ACC112 (cell line): ENCODE data around the gene FUT6.
"Not testable (repeated sequence)": the region's sequence is repeated elsewhere in the genome, so short reads cannot be mapped to it uniquely, and the experiment has no call there.

ENCODE experiments used
- H2AFZ ChIP-seq: fragments of 200-600 bp; sonication (generic); one replicate; pipeline ENCODE4 v1.6.0; 2017; ENCODE audit warnings: antibody characterized with exemption, low read length; ENCODE audit not compliant: unreplicated experiment
- H3K27ac ChIP-seq: fragments of 200-600 bp; sonication (generic); 2 replicates; pipeline ENCODE4 v1.5.1; 2014; ENCODE audit warnings: low read depth, mild to moderate bottlenecking, antibody characterized with exemption, low read length, moderate library complexity
- H3K27me3 ChIP-seq: fragments of 200-600 bp; sonication (generic); 2 replicates; pipeline ENCODE4 v1.6.1; 2014; ENCODE audit warnings: mild to moderate bottlenecking, antibody characterized with exemption, low read length, moderate library complexity, mixed read lengths; ENCODE audit not compliant: insufficient read depth
- H3K36me3 ChIP-seq: fragments of 200-600 bp; sonication (generic); 2 replicates; pipeline ENCODE4 v1.6.1; 2016; ENCODE audit warnings: mild to moderate bottlenecking, antibody characterized with exemption, low read length, moderate library complexity, mixed read lengths; ENCODE audit not compliant: insufficient read depth
- H3K4me1 ChIP-seq: fragments of 200-600 bp; sonication (generic); one replicate; pipeline ENCODE4 v1.6.1; 2016; ENCODE audit warnings: low read length, mixed read lengths; ENCODE audit not compliant: insufficient read depth, unreplicated experiment, control insufficient read depth
- H3K4me3 ChIP-seq: fragments of 200-600 bp; sonication (generic); 2 replicates; pipeline ENCODE4 v1.5.1; 2014; ENCODE audit warnings: mild to moderate bottlenecking, low read depth, low read length
- H3K79me2 ChIP-seq: fragments of 200-600 bp; sonication (generic); one replicate; pipeline ENCODE4 v1.6.0; 2016; ENCODE audit warnings: low read length; ENCODE audit not compliant: control insufficient read depth, unreplicated experiment, insufficient read depth

Gene FUT6

GRCh38 chr19:5782322-5782721, 57.2 kb downstream of the FUT6 start:
- H3K4me1 ChIP-seq = no peaks in the 10 kb centered on the region
- H3K36me3 ChIP-seq = no peaks in the 10 kb centered on the region
- no peak overlapping the region for H3K4me3 ChIP-seq
- H3K79me2 ChIP-seq = no peaks in the 10 kb centered on the region
- no peak overlapping the region for H2AFZ ChIP-seq
- no peak overlapping the region for H3K27ac ChIP-seq
- H3K27me3 ChIP-seq = no peaks in the 10 kb centered on the region

- not testable (repeated sequence) for H3K27me3 ChIP-seq, H3K27ac ChIP-seq, H2AFZ ChIP-seq, H3K36me3 ChIP-seq, H3K79me2 ChIP-seq, H3K4me1 ChIP-seq, H3K4me3 ChIP-seq
Observed at GRCh38 chr19:5780916-5781315, 58.6 kb downstream of the FUT6 start.
